Measurements from ENCODE around the gene TBCCD1. TPM values are rescaled to one million over a fixed set of nuclear protein-coding genes. Genes with fewer than 3 reads are reported as not detected.
"Not testable (repeated sequence)": the region's sequence is repeated elsewhere in the genome, so short reads cannot be mapped to it uniquely, and the experiment has no call there.

TBCCD1 gene
- total RNA-seq, 1 experiment from 2014 or later = 13.2 TPM

DNA sequence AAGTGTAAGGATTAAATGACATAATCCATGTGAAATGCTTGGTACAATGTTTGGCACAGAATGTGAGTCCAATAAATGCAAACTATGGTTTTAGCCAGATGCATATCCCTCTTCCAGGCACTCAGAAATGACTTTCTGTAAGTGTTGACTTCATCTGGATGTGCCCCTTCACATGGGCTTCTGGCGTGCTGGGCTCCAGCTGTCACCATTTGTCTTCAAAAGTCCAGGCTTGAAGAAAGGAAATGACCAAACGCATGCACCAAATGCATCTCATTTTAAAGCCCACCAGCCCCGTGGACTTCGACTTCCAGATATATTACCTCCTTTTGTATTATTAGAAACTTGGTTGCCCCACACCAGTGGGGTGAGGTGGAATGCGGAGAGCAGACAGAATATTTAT lies 46.7 kb downstream of the TBCCD1 start:
- DNase-seq (ENCODE audit: low read depth) = no peak

DNA sequence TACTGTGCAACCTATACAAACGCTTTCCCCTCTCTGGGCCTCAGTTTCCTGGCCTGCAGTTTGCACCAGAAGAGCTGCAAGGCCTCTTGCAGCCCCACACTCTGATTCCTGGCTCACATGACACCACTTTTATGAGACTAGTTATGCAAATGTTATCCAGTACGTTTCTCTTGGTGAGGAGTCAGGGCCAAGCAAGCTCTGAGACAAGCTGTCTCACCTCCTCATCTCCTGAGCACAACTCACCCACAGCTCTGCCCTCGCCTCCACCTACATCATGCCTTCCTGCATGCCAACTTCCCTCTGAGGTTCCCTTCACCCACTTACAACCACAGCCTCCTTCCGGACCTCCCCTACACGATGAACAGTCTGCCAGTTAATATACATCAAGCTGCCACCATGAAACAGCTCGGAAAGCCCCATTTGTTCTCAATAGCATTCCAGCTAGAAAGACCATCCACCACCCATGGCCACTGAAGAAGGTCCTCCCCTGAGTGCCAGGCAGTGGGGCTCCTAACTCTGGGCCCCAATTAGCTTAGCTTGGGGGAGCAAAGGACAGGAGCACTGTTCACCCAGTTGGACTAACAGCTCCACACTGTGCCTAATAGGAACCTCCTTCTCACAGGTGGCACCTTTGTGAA lies 48.0 kb downstream of the TBCCD1 start:
- no peak for DNase-seq (ENCODE audit: low read depth)

DNA sequence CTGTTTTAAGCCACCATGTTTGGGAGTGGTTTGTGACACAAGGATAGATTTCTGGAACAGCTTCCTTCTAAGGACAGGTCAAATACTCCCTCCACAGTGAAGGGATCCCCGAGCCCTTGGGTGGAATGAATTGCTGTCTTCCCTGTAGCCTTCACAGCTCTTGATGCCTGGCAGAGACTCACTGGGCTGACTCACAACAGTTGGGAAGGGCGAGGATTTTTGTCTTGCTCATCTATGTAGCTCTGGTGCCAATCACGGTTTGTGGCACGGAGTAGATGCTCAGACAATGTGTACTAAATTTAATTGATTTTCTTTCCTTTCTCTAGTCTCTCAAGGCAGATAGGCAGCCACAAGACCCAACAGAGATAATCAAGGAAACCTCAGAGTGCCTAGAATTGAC lies 49.9 kb downstream of the TBCCD1 start:
- DNase-seq (ENCODE audit: low read depth) = no peak

DNA sequence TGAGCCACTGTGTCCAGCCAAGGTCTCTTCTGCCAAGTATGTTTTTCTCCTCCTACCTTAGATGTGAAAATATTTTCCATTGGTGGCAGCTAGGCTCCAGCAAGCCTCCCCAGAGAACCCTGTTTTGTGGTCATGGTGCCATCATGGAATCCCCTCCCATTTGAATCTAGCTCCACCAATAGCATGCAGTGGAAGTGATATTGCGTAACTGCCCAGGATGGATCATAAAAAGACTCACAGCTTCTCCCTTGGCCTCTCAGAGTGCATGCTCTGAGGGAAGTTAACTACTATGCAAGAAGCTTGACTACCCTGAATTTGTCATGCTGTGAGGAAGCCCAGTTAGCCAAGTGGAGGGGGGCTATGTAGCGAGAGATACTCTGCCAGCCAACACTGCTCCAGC lies 50.5 kb downstream of the TBCCD1 start:
- no peak for DNase-seq (ENCODE audit: low read depth)

DNA sequence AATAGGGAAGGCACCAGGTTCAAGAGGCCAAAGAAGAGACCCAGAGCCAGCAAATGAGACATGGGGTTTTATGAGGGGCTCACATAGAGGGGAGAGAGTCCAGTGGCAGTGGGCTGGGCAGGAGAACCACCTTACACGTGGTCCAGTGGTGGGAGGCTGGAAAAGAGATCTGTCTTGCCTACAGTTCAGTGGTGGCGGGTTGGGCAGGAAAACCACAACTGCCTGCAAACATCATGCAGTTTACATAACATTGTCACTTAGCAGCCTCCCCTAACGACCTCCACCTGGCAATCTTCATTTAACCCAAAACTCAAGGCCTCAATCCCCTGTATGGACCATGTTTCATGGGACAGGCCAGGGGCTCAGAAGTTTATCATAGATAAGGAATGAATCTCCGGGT lies 52.0 kb downstream of the TBCCD1 start:
- DNase-seq (ENCODE audit: low read depth) = no peak

DNA sequence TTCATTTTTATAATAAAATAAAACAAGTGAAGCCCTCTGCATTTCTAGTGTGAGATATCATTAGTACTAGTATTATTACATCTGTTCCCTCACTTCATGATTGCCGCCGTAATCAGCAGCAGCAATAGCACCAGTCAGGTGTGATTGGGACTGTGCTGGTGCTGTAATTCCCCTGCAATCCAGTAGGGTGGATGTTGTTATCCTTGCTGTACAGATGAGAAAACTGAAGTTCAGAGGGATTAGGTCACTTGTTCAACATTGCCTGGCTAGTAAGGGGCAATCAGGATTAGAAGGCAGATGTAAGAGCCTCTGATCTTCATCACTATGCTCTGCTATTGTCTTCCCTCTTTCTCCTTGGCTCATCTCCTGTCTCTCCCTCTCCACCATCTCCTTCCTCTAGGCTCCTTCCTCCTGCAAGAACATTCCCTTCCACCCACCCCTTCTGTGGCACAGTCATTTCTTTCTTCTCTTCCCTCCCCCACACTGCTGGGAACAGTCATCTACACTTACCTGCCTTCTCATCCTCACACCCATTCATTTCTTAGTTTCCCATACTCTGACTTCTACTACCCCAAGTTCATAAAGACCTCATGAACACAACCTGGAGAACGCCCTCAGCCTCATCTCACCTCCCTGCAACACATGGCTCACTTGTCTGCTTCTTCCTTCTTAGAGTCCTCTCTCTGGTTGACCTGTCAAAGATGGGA lies 52.7 kb downstream of the TBCCD1 start:
- DNase-seq (ENCODE audit: low read depth) = no peak

DNA sequence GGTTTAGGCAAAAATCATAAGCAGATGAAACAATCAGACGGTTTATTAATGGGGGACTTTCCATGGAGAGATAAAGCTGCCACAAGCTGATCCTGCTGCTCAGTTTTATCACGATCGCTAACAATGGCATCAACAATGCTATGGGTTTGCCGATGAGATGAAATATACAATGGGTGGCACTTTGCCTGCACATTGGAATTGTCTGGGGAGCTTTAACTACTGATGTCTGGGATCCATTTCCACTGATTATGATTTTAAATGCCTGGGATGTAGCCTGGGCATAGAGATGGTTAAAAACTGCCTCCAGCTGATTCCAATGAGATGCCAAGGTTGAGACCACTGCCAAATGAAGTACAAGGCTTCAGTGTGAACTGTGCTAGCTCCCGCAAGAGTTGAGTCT lies 53.8 kb downstream of the TBCCD1 start:
- DNase-seq (ENCODE audit: low read depth) = no peak

DNA sequence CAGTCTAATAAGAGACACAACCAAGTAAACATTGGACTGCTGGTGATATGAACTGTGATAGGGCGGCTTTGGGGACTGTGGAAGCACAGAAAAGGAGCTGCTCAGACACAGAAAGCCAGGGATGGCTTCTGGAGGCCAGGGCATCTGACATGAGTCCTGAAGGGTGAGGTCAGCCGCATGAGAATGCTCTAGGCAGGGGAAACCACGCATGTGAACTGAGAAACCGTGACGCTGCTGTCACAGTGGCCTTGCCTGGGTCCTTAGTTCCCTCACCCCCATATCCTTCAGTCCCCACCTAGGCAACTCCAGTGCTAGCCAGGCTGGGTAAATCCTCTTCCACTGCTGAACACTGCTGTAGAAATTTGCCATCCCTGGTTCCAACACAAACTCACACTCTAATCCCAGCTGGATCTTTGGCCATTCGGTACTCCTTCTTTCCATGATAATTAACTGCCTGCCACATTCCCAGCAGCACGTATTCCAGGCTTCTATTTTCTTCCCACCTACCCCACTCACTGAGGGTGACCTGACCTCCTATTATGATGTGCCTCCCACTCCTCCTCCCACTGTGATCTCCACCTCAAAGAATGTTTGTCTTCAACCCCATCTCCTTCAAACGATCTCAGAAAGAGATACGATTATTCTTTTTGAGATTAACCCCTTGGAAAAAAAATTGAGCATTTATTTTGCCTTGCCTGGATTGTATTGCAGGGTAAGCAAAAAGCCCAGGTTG lies 54.4 kb downstream of the TBCCD1 start:
- no peak for DNase-seq (ENCODE audit: low read depth)

DNA sequence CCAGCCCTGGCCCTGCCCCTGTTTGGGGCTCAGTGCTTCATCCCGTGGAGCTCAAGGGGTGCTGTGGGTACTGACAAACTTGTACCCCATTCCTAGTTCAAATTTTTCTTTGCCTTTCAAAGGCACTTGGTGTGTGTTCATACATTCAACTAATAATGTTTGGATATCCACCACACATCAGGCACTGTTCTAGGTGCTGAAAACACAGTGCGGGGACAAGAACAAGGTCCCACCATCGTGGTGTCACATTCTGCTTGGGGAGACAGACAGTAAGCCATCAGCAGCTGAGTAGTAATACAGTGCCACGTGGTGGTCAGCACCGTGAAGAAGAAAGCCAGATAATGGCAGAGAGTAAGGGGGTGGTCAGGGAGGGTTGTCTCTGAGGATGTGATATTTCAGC lies 55.4 kb downstream of the TBCCD1 start:
- no peak for DNase-seq (ENCODE audit: low read depth)

DNA sequence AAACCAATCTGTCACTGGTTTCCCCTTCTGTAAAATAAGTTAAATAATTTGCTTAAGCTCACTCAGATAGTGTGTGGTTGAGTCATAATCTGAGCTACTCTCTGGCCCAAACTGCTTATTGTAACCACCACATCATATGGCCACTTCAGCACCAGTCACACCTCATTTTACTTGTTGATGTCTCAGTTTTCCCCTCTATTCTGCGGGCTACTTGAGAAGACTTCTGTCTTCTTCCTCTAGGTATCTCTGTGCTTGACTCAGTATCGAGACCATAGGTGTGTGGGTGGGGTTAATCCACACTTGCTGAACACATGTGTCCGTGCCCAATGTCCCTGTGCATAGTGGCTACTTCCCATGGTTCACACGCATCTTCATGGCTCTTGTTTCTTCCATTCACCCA lies 55.9 kb downstream of the TBCCD1 start:
- DNase-seq (ENCODE audit: low read depth) = no peak

DNA sequence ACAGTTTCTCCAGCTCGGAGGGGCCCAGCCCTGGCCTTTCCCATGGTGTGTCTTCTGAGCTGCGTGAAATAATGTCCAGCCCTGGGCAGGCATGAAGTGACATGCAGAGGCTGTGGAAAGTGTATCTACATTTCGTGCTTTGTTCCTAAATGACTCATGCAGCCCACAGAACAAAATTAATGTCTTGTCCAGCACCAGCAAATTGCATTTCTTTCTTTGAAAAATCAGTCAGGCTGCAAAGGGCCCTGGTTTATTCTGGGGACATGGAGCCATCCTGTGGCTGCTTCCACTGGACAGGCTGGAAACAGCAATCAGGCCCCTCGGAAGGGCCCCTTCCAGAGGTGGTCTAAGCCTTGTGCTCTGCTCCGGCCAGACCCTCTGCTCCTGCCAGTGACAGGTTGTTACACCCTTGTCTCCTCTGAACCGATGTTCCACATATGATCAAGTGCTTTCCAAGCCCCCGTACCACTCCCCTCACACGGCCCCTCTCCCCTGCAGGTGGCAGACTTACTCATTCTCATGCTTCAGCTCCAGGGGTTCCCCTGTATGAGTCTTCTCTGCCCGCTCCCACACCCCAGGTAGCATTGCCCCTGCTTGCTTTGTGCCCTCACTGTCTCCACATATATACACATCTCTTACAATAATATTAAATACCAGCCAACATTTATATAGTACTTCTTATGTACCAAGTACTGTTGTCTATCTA lies 56.6 kb downstream of the TBCCD1 start:
- DNase-seq (ENCODE audit: low read depth) = no peak

DNA sequence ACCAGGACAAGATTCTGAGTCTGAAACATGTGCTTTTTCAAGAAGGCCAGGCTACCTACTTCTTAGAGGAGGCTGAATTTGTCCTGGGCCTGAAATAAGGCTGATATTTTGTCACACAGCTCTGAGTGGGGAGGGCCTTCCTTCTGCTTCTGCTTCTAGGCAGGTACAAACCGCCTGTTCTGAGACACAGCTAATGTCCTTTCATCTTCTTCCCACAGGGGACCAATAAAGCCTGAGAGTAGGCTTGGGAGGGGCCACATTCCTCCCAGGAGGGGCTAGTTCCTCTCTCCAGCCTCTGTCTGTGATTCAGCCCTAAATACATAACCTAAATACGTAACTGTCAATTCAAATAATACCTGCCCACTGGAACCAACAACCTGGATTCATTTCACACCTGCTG lies 57.7 kb downstream of the TBCCD1 start:
- no peak for DNase-seq (ENCODE audit: low read depth)

DNA sequence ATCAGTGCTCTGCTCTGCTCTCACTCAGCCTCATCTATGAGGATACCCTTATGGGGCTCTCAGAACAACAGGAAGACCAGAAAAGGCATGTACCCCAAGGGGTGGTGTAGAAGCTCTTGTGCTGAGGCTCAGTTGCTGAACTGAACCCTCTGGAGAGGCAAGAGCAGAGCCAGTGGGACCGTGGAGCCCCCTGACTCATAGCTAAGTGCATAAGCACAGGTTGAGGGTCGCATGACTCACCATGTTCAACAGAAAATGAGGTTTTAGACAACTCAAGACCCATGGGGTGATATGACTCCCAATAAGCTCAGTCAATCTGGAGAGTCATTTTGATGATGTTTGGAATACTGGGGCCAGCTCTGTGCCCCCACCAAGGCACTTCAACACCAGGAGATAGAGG lies 60.3 kb downstream of the TBCCD1 start:
- DNase-seq (ENCODE audit: low read depth) = no peak

DNA sequence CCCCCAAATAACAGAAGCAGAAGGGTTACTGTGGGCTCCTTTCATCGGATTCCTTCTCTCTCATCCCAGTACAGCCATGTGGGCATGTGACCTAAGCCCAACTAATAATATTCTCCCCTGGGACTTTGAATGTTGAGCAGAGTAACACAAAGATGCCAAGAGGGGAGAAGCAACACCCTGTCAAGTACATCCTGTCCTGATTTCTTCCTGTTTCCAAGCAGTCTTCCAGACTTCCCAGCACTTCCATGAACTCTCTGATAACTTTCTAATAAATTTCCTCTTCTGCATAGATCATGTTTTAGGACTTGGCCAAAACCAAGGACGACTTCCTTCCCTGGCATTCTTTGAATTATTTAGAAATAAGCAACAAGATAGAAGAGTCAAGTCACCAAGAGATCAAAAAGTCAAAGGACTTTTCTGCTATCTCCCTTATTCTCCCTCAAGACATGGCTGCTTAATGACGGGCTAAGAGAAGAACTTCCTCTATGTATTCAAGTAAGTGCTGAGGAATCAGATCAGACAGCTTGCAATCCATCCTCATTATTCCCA lies 60.9 kb downstream of the TBCCD1 start:
- DNase-seq (ENCODE audit: low read depth) = no peak

DNA sequence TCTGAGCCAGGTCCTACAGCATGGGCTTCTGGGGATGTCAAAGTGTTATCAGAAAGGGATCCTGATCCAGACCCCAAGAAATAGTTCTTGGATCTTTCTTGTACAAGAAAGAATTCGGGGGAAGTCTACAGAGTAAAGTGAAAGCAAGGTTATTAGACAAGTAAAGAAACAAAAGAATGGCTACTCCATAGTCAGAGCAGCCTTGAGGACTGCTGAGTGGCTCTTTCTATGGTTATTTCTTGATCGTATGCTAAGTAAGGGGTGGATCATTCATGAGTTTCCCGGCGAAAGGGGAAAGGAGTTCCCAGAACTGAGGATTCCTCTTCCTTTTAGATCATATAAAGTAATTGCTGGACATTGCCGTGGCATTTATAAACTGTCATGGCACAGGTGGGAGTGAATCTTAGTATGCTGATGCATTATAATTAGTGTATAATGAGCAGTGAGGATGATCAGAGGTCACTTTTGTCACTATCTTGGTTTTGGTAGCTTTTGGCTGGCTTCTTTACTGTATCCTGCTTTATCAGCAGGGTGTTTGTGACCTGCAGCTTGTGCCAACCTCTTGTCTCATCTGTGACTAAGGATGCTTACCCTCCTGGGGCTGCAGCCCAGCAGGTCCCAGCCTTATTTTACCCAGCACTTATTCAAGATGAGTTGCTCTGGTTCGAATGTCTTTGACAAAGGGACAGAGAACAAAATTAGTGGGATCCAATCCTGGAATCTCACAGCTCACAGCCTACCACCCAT lies 64.0 kb downstream of the TBCCD1 start:
- no peak for DNase-seq (ENCODE audit: low read depth)

DNA sequence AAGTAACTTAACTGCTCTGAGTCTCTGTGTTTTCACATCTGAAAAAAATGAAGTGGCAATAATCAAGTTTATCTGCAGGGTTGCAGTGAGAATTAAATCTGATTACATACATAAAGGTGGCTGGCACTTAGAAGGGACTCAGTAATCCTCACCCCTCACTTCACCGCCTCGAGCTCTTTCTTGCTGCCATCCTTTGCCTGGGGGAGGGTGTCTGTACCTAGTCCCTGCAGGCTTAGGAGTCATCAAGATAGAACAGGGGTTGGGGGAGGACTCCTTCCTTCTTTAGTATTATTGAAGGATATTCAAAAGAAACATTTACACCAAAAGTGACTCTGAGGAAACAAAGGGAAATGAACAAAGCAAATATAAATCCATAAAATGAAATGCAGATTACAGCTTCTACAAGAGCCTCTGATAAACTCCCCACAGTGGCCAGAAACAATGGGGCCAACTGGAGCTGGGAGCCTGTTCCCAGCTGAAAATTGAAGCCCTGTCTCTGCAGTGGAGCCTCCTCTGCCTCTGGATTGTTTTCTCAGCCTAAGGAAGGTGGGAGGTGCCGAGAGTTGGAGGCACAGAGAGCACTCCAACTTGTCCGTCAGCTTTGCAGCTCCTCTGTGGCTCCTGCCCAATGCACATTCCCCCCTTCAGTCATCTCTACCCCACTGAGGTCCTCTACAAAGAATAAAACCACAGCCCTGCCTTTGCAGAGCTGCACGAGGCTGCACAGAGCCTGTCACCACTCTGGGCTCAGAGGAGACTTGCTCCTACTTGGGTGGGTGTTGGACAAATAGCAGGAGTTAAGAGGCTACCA lies 64.8 kb downstream of the TBCCD1 start:
- no peak for DNase-seq (ENCODE audit: low read depth)

DNA sequence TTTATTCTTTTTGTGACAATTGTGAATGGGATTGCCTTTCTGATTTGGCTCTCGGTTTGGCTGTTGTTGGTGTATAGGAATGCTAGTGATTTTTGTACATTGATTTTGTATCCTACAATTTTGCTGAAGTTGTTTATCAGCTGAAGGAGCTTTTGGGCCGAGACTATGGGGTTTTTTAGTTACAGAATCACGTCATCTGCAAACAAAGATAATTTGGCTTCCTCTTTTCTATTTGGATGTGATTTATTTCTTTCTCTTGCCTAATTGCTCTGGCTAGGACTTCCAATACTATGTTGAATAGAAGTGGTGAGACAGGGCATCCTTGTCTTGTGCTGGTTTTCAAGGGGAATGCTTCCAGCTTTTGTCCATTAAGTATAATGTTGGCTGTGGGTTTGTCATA lies 67.2 kb downstream of the TBCCD1 start:
- DNase-seq (ENCODE audit: low read depth) = not testable (repeated sequence)

DNA sequence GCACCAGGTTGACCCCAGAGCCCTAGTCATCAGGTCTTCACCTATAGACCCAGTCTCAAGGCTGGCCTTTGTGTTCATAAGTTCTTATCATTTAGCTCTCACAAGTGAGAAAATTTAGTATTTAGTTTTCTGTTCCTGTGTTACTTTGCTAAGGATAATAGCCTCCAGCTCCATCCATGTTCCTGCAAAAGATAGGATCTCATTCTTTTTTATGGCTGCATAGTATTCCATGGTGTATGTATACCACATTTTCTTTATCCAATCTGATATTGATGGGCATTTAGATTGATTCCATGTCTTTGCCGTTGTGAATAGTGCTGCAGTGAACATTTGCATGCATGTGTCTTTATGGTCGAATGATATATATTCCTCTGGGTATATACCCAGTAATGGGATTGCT lies 69.1 kb downstream of the TBCCD1 start:
- DNase-seq (ENCODE audit: low read depth) = not testable (repeated sequence)

DNA sequence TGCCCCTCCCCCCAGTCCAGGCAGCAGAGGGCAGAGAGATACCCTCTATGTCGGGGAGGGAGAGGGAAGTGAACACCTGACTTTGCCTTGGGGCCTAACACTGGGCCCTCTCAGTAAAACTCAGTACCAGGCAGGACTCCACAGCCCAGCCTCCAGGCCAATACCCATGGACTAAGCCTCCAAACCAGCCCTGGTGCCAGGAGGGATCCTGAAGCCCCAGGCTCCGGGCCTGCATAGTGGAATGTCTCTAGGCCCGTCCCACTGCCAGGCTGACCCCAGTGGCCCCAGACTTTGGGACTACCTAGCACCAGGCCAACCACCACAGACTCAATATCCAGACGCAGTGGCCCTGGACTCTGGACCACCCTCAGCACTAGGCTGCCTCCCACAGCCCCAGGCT lies 69.5 kb downstream of the TBCCD1 start:
- DNase-seq (ENCODE audit: low read depth) = no peak

DNA sequence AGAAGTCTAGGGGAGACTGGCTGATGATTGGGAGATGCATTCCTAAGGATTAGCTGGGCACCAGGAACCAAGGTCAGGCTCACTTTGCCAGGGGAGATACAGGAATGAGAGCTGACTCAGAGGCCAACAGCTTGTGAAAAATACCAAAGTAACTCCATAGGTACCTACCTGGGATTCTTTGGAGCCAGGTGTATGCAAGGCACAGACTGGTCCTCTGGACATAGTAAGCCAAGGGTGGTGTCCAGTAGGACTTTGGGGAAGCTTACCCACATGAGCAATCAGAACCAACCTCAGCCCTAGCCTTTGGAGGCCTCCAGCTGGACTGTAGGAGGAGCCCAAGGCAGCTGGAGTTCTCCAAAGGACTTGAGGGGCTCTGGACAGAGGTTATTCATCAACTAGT lies 70.5 kb downstream of the TBCCD1 start:
- DNase-seq (ENCODE audit: low read depth) = no peak
